GM21381 (cell line): Measurements from ENCODE around the gene KREMEN1.

Source experiments
- ATAC-seq: cut with Tn5 transposase; IDR thresholded peaks from one replicate; pipeline ENCODE4 v1.9.1; 2021; ENCODE audit warnings: mild to moderate bottlenecking, moderate library complexity; ENCODE audit not compliant: unreplicated experiment

The KREMEN1 gene

DNA sequence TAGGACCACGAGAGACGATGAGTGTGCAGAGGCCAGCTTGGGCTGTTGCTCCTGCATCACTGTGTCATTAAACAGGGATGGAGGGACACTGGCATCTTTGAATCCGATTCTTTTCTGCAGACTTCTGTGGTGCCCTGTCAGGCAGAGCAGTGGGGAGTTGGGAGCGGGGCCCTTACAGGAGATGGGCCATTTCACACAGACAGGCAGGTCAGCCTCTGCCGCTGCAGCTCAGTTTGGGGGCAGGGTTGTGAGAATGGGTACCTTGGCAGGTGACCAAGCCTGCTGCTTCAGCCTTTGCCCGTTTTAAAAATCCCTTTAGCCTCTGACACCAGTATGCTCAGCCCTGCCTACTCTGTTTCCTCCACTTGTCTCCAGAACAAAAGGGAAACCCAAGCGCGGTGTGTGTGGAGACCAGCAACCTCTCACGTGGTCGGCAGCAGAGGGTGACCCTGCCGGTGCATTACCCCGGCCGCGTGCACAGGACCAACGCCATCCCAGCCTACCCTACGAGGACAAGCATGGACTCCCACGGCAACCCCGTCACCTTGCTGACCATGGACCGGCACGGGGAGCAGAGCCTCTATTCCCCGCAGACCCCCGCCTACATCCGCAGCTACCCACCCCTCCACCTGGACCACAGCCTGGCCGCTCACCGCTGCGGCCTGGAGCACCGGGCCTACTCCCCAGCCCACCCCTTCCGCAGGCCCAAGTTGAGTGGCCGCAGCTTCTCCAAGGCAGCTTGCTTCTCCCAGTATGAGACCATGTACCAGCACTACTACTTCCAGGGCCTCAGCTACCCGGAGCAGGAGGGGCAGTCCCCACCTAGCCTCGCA, 23.8 kb upstream of the KREMEN1 start:
- no peak for ATAC-seq

DNA sequence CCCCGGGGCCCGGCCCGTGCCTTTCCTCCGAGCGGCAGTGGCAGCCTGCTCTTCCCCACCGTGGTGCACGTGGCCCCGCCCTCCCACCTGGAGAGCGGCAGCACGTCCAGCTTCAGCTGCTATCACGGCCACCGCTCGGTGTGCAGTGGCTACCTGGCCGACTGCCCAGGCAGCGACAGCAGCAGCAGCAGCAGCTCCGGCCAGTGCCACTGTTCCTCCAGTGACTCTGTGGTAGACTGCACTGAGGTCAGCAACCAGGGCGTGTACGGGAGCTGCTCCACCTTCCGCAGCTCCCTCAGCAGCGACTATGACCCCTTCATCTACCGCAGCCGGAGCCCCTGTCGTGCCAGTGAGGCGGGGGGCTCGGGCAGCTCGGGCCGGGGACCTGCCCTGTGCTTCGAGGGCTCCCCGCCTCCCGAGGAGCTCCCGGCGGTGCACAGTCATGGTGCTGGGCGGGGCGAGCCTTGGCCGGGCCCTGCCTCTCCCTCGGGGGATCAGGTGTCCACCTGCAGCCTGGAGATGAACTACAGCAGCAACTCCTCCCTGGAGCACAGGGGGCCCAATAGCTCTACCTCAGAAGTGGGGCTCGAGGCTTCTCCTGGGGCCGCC, 23.1 kb upstream of the KREMEN1 start:
- no peak for ATAC-seq

- no peak for ATAC-seq
Observed at GRCh38 chr22:29050457-29050856, 22.4 kb upstream of the KREMEN1 start.

- ATAC-seq: no peak
Observed at GRCh38 chr22:29053048-29053702, 19.7 kb upstream of the KREMEN1 start.

DNA sequence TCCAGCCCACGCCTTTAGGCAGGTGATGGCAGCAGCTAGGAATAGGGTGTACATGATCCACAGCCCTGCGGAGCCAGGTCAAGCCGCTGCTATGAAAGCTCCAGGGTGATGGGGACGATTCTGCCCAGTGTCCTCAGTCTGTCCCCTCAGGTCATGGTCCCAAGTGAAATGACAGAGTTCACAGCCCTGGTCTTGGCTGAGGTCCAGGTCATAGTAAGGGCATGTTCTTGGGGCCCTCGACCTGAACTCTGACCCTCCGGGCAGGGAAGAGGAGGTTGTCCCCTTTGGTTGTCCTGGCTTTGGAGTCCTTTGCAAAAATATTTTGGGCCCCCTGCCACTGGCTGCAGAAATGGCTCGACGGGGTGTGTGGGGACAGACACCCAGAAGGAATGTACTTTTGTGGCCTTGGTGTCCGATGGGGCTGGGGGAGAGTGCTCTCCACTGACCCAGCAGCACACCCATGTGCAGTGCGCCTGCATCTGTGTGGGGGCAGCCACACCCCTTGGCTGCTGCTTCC, 18.5 kb upstream of the KREMEN1 start:
- no peak for ATAC-seq

DNA sequence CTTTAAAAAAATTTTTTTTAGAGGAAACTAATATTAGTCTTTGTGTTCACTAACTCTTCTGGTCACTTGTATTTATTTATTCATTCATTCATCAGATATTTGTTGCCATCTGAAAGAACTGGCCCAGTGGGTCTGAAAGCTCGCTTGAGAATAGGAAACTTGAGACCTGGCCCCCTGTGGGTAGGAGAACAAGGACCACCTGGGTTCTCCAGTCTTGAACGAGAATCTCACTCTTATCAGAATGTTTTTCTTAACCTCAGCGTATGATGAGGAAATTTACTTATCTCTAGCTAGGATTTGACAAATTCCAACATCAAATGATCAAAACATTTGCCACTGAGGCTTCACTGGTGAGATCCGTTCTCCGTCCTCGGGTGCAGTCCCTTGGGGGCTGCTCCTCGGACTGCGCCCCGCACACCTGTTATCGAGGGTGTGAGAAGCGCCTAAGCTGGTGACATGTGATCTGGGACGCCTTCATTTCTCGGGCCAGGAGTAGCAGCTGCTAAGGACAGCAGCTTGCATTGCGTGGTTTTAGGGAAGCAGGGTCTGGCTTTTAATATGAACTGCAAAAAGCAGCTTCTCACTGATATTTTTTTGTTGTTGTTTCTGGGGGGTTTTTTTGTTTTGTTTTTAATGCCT, 17.5 kb upstream of the KREMEN1 start:
- no peak for ATAC-seq

DNA sequence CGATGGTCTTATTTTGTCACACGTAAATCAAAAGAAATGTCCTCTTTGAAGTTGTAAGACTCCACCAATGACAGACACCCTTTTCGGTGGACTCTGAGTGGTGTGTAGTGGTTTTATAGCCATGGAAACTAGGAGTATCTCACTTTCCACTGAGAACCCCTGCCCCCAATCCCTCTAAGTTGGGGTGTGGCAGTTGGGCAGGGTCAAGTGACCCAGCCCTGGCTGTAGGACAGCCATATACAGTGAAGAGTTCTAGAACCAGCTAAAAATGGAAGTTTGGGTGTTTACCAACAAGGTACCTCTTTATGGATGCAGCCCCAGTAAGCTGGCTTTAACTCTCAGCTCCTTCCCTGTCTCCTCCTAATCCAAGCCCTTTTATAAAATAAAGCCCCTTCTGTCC, 16.4 kb upstream of the KREMEN1 start:
- ATAC-seq: no peak

GRCh38 chr22:29060251-29060869, 12.5 kb upstream of the KREMEN1 start:
- no peak for ATAC-seq

DNA sequence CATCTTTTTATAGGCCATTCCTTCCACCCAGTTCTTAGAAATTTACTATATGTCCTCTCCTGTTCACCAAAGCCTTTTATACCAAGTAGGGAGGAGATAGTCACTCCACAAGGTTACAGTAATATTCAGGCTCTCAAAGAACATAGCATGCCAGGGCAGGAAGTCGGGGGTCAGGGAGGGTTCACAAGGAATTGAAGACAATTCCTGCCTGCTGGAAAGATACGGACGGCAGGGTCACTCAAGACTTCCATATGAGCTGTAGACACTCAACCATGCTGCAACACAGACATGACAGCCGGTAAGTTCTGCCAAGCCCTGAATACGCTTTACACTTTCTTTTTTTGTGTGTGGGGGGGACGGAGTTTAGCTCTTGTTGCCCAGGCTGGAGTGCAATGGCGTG, 11.9 kb upstream of the KREMEN1 start:
- no peak for ATAC-seq

DNA sequence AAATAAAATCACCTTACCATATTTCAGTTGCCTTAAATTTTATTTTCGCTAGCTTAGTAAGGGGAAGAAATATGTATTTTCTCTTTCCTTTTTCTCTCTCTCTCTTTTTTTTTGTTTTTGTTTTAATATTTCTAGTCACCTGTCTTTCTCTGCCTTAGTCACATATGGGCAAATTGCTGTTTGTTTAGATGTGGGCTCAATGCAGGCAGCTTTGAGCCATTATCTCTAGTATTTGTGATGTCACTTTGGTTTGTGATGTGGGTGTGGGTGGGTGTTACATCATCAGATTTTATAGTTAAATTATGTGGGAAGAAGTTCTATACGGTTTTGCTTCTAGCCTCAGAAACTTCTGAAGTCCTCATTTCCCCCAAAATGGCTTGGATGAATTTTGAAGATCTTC, 11.1 kb upstream of the KREMEN1 start, which contains the start of gene C22orf31:
Gene C22orf31 (minus strand): TSS at position 59 of the 400 bp plus-strand sequence. CDS start 39 bp downstream, at position 20.
- no peak for ATAC-seq

- ATAC-seq: no peak
Observed at GRCh38 chr22:29062286-29062821, 10.5 kb upstream of the KREMEN1 start.

- ATAC-seq: no peak
Observed at GRCh38 chr22:29065468-29066190, 7.2 kb upstream of the KREMEN1 start.

- ATAC-seq: no peak
Observed at GRCh38 chr22:29069463-29069862, 3.4 kb upstream of the KREMEN1 start.

DNA sequence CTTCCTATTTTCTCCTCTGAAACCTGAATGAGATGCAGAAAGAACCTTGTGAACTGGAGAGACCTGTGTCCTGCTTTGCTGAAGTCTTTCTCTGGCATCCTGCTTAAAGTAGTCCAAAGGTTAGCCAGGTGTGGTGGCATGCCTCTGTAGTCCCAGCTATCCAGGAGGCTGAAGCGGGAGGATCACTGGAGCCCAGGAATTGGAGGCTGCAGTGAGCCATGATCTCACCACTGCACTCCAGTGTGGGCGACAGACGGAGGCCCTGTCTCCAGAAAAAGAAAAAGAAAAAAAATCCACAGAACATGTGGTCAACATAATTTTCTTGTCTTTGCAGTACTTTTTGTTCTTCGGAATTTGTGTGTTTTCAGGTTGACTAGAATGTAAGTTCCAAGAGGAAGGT, 2.3 kb upstream of the KREMEN1 start:
- ATAC-seq: no peak

- no peak for ATAC-seq
Observed at GRCh38 chr22:29071261-29072045, 1.4 kb upstream of the KREMEN1 start.

GRCh38 chr22:29072193-29072978, 449 bp upstream of the KREMEN1 start:
- ATAC-seq: peak; percentile 88

GRCh38 chr22:29073618-29074275, 912 bp downstream of the KREMEN1 start:
- no peak for ATAC-seq
